ENCODE results near the gene LAYN.

Gene LAYN

GRCh38 chr11:111530091-111530490 is 10.4 kb upstream of the LAYN start:
- peak overlapping the region; percentile 16 for H3K27ac ChIP-seq (ENCODE audit: low read depth, low read length, severe bottlenecking)

GRCh38 chr11:111531136-111531535 is 9.4 kb upstream of the LAYN start:
- Histone ChIP-seq H3K27ac (ENCODE audit: low read depth, low read length, severe bottlenecking) (no peak overlapping the region), H3K4me3 (ENCODE audit: extremely low read depth, insufficient read depth, low read length, poor library complexity, severe bottlenecking) (no peak overlapping the region), H3K9me3 (ENCODE audit: control insufficient read depth, low read length) (no peaks in the 10 kb centered on the region), H3K4me1 (ENCODE audit: control insufficient read depth, insufficient read depth, low read length, poor library complexity, severe bottlenecking) (peaks cover 20% of the 10 kb centered on the region), H3K36me3 (ENCODE audit: control insufficient read depth, insufficient read depth, low read length) (no peaks in the 10 kb centered on the region)

More at GRCh38 chr11:111530091-111530490, 10.4 kb upstream of the LAYN start:
- Histone ChIP-seq H3K9me3 (ENCODE audit: control insufficient read depth, low read length) (no peaks in the 10 kb centered on the region), H3K4me1 (ENCODE audit: control insufficient read depth, insufficient read depth, low read length, poor library complexity, severe bottlenecking) (peaks cover 22% of the 10 kb centered on the region), H3K4me3 (ENCODE audit: extremely low read depth, insufficient read depth, low read length, poor library complexity, severe bottlenecking) (no peak overlapping the region), H3K36me3 (ENCODE audit: control insufficient read depth, insufficient read depth, low read length) (no peaks in the 10 kb centered on the region)
- WGBS, 2 experiments (ENCODE audit: insufficient coverage in 2 of 2): no CpG with 5 or more reads among the region's 3 CpGs

DNA sequence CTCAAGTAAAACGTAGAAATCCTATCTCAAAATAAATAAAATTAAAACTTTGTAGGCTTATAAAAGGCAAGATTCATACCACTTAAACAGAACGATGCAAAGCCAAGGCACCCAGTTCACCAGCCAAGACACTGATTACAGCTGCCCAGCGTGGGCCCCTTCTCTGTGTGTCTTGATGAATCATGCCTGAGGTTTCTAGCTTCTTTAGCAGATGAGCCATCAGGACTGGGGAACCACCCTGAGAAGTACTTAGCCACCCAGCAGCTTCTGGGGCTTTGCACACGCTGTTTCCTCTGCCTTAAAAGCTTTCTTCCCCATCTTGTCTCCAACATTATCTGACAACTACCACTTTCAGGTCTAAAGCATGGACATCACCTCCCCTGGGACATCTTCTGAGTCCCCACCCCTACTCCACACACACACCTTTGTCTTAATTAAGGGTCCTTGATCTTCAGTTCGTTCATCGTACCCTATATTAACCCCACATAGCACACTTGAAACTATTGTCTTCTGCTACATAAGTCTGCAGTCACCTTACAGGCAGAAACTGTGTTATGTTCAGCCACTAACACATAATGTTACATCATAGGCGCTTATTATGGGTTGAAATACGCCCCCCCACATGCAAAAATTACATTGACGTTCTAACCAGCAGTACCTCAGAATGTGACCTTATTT is 8.7 kb upstream of the LAYN start:
- H3K4me3 ChIP-seq (ENCODE audit: extremely low read depth, insufficient read depth, low read length, poor library complexity, severe bottlenecking): no peak overlapping the region
- WGBS, 2 experiments (ENCODE audit: insufficient coverage in 2 of 2): 85 to 90% methylated on average over 5 to 8 of the region's 9 CpGs

DNA sequence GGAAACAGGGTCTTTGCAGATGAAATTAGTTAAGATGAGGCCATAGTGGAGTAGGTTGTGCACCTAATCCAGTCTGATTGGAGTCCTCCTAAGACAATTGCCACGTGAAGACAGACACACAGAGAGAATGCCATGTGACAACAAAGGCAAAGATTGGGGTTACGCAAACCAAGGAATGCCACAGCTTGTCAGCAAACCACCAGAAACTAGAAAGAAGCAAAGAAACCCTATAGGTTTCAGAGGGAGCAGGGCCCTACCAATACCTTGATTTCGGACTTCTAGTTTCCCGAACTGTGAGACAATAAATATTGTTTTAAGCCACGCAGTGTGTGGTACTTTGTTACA is 8.2 kb upstream of the LAYN start:
- no peak overlapping the region for H3K27ac ChIP-seq (ENCODE audit: low read depth, low read length, severe bottlenecking)
- H3K9me3 ChIP-seq (ENCODE audit: control insufficient read depth, low read length): no peaks in the 10 kb centered on the region
- no peaks in the 10 kb centered on the region for H3K36me3 ChIP-seq (ENCODE audit: control insufficient read depth, insufficient read depth, low read length)
- H3K4me1 ChIP-seq (ENCODE audit: control insufficient read depth, insufficient read depth, low read length, poor library complexity, severe bottlenecking): peaks cover 18% of the 10 kb centered on the region
- 80 to 100% methylated on average over 3 to 5 of the region's 5 CpGs for WGBS, 2 experiments (ENCODE audit: insufficient coverage in 2 of 2)
- H3K4me3 ChIP-seq (ENCODE audit: extremely low read depth, insufficient read depth, low read length, poor library complexity, severe bottlenecking): no peak overlapping the region

More for the DNA sequence above, 8.7 kb upstream of the LAYN start:
- Histone ChIP-seq H3K9me3 (ENCODE audit: control insufficient read depth, low read length) (no peaks in the 10 kb centered on the region), H3K4me1 (ENCODE audit: control insufficient read depth, insufficient read depth, low read length, poor library complexity, severe bottlenecking) (peaks cover 18% of the 10 kb centered on the region), H3K36me3 (ENCODE audit: control insufficient read depth, insufficient read depth, low read length) (no peaks in the 10 kb centered on the region), H3K27ac (ENCODE audit: low read depth, low read length, severe bottlenecking) (no peak overlapping the region)

GRCh38 chr11:111535281-111535680 is 5.2 kb upstream of the LAYN start:
- no peak overlapping the region for H3K4me3 ChIP-seq (ENCODE audit: extremely low read depth, insufficient read depth, low read length, poor library complexity, severe bottlenecking)
- no peak overlapping the region for H3K27ac ChIP-seq (ENCODE audit: low read depth, low read length, severe bottlenecking)
- H3K36me3 ChIP-seq (ENCODE audit: control insufficient read depth, insufficient read depth, low read length): no peaks in the 10 kb centered on the region
- 93 to 94% methylated on average over 5 to 6 of the region's 6 CpGs for WGBS, 2 experiments (ENCODE audit: insufficient coverage in 2 of 2)
- H3K9me3 ChIP-seq (ENCODE audit: control insufficient read depth, low read length): peaks cover 8% of the 10 kb centered on the region
- peaks cover 20% of the 10 kb centered on the region for H3K4me1 ChIP-seq (ENCODE audit: control insufficient read depth, insufficient read depth, low read length, poor library complexity, severe bottlenecking)

DNA sequence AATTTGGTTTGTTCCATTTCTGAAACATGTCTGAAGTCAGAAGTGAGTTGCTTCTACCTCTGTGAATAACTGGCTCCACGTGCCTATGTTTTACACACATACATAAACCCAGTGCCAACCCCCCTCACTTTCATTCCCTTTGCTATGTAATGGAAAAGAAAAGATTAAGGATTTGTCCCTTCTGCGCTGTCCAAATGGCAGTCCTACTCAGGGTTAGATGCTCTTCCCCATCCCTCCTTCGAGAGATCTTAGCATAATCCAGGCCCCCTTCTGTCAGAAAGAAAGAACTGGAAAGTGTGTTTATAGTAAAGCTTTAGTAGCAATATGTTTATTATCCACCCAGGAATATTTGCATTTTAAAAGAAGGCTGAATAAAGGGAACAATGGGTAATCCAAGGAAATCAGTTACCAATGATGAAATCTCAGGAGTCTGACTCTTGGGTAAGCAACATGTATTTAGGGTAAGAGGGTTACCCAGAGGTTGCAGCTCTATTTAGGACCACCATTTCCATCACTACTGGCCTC is 3.1 kb upstream of the LAYN start:
- no peak overlapping the region for H3K4me3 ChIP-seq (ENCODE audit: extremely low read depth, insufficient read depth, low read length, poor library complexity, severe bottlenecking)
- H3K9me3 ChIP-seq (ENCODE audit: control insufficient read depth, low read length): peaks cover 8% of the 10 kb centered on the region
- no CpG with 5 or more reads among the region's 3 CpGs for WGBS, 2 experiments (ENCODE audit: insufficient coverage in 2 of 2)
- H3K4me1 ChIP-seq (ENCODE audit: control insufficient read depth, insufficient read depth, low read length, poor library complexity, severe bottlenecking): peaks cover 19% of the 10 kb centered on the region
- H3K36me3 ChIP-seq (ENCODE audit: control insufficient read depth, insufficient read depth, low read length): no peaks in the 10 kb centered on the region
- no peak overlapping the region for H3K27ac ChIP-seq (ENCODE audit: low read depth, low read length, severe bottlenecking)

DNA sequence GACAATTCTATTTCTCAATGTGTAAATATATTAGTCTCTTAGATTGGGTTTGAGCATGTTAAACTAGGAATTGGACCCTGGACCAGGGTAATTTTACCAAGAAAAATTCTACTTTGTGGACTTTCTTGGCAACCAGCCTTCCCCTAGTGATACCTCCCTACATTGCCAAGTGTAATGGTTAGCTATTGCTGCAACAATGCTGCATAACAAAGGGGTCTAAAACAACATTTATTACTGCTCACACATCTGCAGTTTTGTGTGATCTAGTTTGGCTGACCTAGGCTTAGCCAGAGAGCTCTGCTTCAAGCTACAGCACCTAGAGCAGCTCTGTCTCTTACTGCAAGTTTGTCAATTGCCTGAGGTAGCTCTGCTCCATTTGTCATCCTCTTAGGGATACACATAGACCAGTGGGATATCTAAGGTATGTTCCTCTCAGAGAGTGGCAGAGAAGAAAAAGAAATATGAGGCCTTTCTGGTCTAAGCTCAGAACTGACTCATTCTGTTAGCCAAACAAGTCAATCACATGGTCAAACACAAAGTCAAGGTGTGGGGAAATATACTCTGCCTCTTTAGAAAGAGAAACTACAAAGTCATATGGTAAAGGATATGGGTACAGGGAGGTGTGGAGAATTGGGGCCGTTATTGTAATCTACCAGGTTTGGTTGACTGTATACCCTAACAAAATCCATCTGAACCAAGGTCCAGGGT is 2.0 kb upstream of the LAYN start:
- Histone ChIP-seq H3K9me3 (ENCODE audit: control insufficient read depth, low read length) (peaks cover 8% of the 10 kb centered on the region), H3K4me1 (ENCODE audit: control insufficient read depth, insufficient read depth, low read length, poor library complexity, severe bottlenecking) (peaks cover 20% of the 10 kb centered on the region), H3K4me3 (ENCODE audit: extremely low read depth, insufficient read depth, low read length, poor library complexity, severe bottlenecking) (no peak overlapping the region), H3K27ac (ENCODE audit: low read depth, low read length, severe bottlenecking) (no peak overlapping the region), H3K36me3 (ENCODE audit: control insufficient read depth, insufficient read depth, low read length) (peaks cover 5% of the 10 kb centered on the region)
- no CpG with 5 or more reads among the region's 1 CpG for WGBS, 2 experiments (ENCODE audit: insufficient coverage in 2 of 2)

- Histone ChIP-seq H3K27ac (ENCODE audit: low read depth, low read length, severe bottlenecking) (no peak overlapping the region), H3K4me1 (ENCODE audit: control insufficient read depth, insufficient read depth, low read length, poor library complexity, severe bottlenecking) (peaks cover 20% of the 10 kb centered on the region), H3K36me3 (ENCODE audit: control insufficient read depth, insufficient read depth, low read length) (peaks cover 15% of the 10 kb centered on the region), H3K4me3 (ENCODE audit: extremely low read depth, insufficient read depth, low read length, poor library complexity, severe bottlenecking) (peak overlapping the region; percentile 60), H3K9me3 (ENCODE audit: control insufficient read depth, low read length) (peaks cover 8% of the 10 kb centered on the region)
- 84 to 89% methylated on average over 5 of the region's 9 CpGs for WGBS, 2 experiments (ENCODE audit: insufficient coverage in 2 of 2)
Observed at GRCh38 chr11:111539426-111540113, 950 bp upstream of the LAYN start.

- H3K27ac ChIP-seq (ENCODE audit: low read depth, low read length, severe bottlenecking): peak overlapping the region; percentile 58
- peak overlapping the region; percentile 60 for H3K4me3 ChIP-seq (ENCODE audit: extremely low read depth, insufficient read depth, low read length, poor library complexity, severe bottlenecking)
- H3K36me3 ChIP-seq (ENCODE audit: control insufficient read depth, insufficient read depth, low read length): peaks cover 20% of the 10 kb centered on the region
- peaks cover 20% of the 10 kb centered on the region for H3K4me1 ChIP-seq (ENCODE audit: control insufficient read depth, insufficient read depth, low read length, poor library complexity, severe bottlenecking)
- H3K9me3 ChIP-seq (ENCODE audit: control insufficient read depth, low read length): peaks cover 8% of the 10 kb centered on the region
- 0 to 6% methylated on average over 6 to 22 of the region's 22 CpGs for WGBS, 2 experiments (ENCODE audit: insufficient coverage in 2 of 2)
Observed at GRCh38 chr11:111540937-111541253, 375 bp downstream of the LAYN start.

DNA sequence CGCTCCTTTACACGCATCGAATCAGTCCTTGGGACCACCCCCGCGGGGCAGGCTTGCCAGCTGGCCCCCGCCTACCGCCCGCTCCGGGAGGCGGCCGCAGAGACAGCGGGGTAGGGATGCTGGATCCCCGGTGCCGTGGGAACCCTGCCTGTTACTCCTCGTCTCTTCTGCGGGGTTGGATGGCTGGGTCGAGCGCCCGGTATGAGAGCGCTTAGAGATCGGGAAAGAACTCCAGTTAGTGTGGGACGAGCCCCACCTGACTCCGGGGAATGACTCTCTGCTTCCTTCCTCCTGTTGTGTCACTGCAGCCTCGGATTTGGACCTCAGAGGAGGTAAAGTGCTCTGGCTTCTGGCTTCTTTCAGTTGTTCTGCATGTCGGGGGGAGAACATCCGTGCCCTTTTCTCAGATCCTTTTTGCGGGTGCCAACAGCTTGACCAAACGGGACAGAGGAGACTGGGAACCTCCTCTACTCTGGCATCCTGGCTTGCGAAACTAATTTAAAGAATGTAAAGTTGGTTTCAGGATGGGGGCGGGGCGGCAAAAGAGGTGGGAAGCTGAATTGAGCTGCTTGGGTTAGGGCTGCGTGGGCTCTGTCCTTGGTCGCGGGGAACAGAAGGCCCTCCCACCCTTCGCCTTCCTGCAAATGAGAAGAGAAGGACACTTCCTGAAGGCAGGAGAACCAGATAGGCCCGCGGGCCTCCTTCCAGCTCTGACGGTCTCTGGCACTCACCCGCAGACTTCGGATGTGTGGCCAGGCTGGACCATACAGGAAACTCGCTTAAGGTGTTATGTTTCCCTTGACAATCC is 938 bp downstream of the LAYN start:
- H3K9me3 ChIP-seq (ENCODE audit: control insufficient read depth, low read length): peaks cover 8% of the 10 kb centered on the region
- H3K4me3 ChIP-seq (ENCODE audit: extremely low read depth, insufficient read depth, low read length, poor library complexity, severe bottlenecking): peak overlapping the region; percentile 60
- peaks cover 25% of the 10 kb centered on the region for H3K36me3 ChIP-seq (ENCODE audit: control insufficient read depth, insufficient read depth, low read length)
- peaks cover 20% of the 10 kb centered on the region for H3K4me1 ChIP-seq (ENCODE audit: control insufficient read depth, insufficient read depth, low read length, poor library complexity, severe bottlenecking)
- H3K27ac ChIP-seq (ENCODE audit: low read depth, low read length, severe bottlenecking): peak overlapping the region; percentile 58
- 3 to 4% methylated on average over 32 to 33 of the region's 41 CpGs for WGBS, 2 experiments (ENCODE audit: insufficient coverage in 2 of 2)

Data from mesodermal cell (in vitro differentiated cells).